ENCODE results near the gene DNAJB2.
"Not testable (repeated sequence)": the region's sequence is repeated elsewhere in the genome, so short reads cannot be mapped to it uniquely, and the experiment has no call there.

DNAJB2 gene

DNA sequence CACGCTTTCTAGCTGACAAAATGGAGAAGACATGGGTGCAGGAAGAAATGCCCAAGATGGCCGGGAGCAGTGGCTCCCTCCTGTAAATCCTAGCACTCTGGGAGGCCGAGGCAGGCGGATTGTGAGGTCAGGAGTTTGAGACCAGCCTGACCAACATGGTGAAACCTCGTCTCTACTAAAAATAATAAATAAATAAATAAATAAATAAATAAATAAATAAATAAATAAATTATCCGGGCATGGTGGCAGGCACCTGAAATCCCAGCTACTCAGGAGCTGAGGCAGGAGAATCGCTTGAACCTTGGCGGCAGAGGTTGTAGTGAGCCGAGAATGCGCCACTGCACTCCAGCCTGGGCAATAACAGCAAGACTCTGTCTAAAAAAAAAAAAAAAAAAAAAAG lies 20.2 kb upstream of the DNAJB2 start:
- DNase-seq (ENCODE audit: low read depth in 2 of 2) = not testable (repeated sequence)

DNA sequence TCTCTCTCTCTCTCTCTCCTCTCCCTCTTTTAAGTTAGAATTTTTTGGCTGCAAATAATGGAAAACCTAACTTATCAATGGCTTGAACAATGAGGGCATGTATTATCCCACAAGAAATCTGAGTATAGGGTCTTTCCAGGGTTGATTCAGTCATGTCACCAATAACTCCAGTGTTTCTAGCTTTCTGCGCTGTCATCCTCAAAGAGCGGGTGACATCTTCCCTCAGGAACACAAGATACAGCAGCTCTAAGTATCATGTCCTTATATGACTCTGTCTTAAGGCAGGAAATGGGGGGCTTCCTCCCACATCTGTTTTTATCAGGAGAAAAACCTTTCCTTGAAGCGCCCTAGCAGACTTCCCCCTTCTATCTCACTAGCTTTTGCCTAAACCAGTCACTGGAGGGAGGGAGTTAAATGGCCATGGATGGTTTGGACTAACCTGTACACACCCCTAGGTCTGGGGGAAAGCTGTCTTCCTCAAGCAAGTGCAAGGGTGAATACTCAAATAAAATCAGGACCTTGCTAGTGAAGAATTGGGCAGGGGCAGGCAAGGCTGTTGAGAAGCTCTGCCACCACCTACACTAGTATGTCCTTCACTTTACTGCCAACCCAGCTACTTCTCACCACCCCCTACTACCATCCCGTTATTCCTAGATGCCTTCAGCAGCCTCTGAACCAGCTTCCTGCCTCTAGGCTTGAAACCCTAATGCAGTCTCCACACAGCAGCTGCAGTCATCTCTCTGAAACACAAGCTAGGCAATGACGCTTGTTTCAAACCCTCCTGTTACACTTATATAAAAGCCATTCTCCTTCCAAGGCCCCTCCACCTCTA lies 17.9 kb upstream of the DNAJB2 start:
- no peak for DNase-seq (ENCODE audit: low read depth in 2 of 2)

DNA sequence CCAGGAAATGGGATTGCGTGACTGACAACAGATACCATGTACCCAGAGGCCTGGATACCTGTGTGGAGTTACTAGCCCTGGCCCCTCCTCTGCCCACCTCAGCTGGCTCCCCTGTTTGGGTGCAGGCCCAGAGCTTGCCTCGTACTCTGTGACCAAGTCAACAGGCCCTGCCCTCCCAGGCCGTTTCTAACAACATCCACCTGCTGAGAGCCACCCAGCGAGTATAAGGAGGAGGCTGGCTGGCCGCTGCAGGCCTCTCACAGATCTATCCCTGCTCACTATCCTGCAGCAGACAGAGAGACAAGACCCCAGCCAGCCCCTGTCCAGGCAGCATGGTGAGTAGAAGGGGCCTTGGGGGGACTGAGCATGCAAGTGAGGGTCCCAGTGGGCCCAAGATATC lies 12.9 kb upstream of the DNAJB2 start:
- DNase-seq (ENCODE audit: low read depth in 2 of 2) = no peak

DNA sequence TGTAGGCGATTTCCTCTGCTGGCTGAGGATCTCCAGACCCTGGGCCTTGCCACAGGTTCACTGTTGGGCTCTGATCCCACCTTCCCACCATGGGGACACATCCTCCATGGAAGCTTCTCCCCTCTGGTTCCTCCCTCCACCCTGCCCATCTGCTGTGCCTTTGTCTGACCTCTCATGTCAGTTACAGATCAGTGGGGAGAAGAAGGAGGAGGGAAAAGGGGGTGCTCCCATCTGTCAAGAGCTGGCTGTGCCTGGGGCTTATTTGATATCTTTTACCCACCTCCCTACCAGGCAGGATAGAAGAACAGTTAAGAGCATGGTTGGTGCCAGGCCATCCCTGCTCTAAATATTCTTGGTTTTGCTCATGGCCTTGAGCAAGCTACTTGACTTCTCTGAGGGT lies 12.3 kb upstream of the DNAJB2 start:
- DNase-seq (ENCODE audit: low read depth in 2 of 2) = no peak

DNA sequence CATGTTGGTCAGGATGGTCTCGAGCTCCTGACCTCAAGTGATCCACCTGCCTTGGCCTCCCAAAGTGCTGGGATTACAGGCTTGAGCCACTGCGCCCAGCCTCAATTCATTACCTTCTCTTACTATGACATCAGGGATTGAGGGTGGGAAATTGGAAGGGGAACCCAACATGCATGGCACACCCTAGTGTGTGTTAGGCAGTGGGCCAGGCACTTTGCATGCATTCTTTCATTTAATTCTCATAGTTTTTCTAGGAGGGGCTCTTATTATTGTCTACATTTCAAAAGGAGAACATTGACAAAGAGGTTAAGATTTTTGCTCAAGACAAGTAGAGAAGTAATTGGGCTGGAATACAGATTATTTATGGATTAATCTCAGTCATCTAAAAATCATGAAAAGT lies 10.9 kb upstream of the DNAJB2 start:
- DNase-seq (ENCODE audit: low read depth in 2 of 2) = no peak

DNA sequence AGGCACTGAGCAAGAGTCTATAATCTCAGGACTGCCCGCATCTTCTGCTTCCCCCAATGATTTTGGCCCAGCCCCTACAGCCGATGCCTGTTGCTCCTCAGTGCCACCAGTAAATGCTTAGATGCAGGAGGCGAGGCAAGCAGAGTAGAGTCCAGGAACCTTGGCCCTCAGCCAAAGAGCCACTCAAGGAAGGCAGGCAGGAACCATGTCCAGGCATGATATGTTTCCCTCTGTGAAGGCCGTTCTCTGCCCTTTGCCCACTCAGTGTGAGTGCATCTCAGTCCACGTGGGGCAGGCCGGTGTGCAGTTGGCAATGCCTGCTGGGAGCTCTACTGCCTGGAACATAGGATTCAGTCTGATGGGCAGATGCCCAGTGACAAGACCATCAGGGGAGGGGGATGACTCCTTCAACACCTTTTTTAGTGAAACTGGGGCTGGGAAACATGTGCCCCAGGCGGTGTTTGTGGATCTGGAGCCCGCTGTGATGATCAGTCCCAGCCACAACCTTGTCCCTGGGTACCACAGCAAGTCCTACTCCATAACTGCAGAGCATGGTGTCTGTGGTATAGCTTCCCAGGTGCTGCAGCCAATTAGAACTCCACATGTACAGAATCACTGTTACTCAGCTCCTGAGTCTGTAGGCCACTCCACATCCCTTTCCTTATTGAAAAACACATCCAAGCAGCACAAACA lies 9.7 kb upstream of the DNAJB2 start:
- DNase-seq (ENCODE audit: low read depth in 2 of 2) = no peak

DNA sequence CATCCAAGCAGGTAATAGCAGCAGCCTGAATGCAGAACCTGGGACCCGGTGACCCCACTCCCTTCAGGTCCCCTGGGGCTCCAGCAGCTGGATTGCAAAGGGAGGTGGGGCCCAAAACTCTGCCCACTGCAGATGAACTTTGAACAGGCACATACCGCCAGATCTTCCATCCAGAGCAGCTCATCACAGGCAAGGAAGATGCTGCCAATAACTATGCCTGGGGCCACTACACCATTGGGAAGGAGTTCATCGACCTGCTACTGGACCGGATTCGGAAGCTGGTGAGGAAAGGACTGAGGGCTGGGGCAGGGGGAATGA lies 9.2 kb upstream of the DNAJB2 start:
- no peak for DNase-seq (ENCODE audit: low read depth in 2 of 2)

DNA sequence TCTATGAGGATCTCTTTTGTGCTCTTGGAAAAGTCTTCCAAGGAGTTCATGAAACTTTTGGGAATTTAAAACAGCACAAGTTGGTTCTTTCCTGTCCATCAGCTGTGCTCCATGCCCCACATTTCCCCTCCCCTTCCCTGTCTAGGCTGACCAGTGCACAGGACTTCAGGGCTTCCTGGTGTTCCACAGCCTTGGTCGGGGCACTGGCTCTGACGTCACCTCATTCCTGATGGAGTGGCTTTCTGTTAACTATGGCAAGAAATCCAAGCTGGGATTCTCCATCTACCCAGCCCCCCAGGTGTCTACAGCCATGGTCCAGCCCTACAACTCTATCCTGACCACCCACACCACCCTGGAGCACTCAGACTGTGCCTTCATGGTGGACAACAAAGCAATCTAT lies 8.1 kb upstream of the DNAJB2 start:
- DNase-seq (ENCODE audit: low read depth in 2 of 2) = no peak

DNA sequence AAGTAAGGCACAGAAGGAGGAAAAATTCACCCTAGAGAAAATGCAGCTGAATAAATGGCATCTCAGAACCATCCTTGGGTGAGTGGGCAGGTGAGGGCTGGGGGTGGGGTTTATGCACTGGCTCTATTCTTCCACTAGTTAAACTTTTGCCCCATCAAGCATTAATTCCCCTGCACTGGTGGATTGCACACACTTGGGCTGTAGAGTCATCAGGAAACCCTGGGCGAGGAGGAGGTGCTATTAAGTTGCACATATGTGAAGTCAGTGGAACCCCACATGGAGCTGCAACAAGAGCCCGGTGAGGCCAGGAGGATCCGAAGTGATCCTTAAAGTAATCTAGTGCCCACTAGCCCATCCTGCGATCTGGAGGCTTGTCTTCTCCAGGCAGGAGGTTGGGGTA lies 6.8 kb upstream of the DNAJB2 start:
- no peak for DNase-seq (ENCODE audit: low read depth in 2 of 2)

DNA sequence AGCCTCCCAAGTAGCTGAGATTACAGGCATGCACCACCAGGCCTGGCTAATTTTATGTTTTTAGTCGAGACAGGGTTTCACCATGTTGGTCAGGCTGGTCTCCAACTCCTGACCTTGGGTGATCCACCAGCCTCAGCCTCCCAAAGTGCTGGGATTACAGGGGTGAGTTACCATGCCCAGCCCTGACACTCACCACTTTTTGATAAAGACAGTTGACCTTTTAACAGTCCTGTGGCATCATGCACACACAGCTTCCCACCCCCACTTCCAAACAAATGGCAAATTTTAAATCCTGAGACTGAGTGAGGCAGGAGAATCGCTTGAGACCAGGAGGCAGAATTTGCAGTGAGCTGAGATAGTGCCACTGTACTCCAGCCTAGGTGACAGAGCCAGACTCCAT lies 6.2 kb upstream of the DNAJB2 start:
- DNase-seq (ENCODE audit: low read depth in 2 of 2) = no peak

DNA sequence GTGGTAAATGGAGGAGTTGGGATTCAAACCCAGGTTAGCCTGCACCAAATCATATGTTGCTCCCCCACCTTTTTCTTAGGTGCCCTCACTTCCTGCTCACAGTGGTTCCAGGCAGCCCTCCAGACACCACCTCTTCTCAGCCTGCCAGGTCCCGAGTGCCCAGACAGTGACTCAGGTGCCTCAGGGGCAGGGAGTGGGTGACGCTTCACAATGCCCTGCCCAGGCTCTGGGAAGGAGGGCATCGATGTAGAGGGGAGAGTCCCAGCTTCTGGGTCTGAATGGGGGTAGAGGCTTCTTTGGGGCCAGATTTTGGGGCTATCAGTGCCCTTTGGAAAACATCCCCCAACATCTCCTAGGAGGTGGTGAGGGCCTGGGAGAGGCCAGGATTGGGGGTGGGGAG lies 5.2 kb upstream of the DNAJB2 start:
- no peak for DNase-seq (ENCODE audit: low read depth in 2 of 2)

DNA sequence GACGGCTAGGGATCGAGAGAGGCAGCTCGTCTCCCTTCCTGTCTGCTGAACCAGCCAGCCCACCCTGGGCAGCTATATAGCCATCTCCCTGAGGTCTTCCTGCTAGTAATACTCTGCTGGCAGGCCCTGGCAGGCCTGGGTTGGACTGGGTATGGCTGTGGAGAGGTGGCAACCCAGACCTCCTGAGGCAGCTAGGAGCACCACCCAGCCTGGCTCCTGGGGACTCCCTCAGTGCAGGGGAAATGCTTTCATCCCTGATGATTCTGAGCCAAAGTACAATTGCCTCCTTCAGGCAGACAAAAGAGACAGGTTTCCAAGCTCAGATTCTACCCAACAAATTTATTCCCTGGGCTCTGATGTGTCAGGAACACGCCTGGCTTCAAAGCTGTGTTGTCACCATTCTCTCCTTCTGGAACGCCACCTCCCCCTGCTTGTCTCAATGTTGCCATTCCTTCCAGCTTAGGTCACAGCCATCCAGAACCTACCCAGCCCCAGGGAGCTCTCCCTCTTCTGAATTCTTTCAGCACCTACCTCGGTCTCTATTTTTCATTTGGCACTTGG lies 4.7 kb upstream of the DNAJB2 start:
- DNase-seq (ENCODE audit: low read depth in 2 of 2) = no peak

DNA sequence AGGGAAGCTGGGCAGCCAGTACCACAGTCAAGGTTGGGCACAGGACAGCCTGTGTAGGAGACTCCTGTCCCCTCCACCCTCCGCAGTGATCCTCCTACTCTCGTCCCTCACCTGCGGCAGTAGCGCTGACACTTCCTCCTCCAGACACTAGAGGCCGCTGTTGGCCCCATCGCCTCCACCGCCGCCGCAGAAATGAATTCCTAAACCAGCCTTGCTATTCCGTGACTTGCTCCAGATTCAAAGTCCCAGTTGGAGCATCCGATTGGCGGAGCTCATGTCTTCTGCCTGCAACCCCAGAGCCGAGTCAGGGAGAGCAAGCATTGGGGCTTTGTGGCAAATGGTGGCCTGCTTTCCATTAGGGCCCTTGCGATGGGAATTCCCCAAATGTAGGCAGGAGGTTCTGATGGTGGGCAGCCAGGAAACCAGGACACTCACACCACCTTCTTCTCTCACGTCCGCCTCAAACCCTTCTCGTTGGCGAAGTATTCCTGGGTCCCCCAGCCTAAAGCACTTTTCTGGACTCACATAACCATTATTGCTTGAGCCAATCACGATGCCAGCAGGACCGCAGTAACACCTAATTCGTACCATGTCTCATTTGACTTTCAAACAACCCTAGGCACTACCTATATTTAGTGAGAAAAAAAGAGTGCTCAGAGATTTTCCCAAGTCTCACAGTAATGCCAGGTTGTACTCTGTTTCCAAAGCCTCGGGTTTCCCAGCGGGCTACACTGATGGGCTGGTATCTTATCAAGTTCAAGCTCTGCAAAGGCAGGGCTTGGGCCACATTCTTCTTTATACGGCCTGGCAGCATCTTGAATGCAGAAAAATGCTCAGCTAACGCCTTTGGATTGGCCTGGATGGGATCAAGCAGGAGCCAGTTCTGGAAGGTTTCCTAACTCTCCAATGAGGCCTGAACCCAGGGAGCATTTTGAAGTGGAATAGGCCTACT lies 1.2 kb upstream of the DNAJB2 start:
- peak; percentile 47 to 55 for DNase-seq (ENCODE audit: low read depth in 2 of 2)

DNA sequence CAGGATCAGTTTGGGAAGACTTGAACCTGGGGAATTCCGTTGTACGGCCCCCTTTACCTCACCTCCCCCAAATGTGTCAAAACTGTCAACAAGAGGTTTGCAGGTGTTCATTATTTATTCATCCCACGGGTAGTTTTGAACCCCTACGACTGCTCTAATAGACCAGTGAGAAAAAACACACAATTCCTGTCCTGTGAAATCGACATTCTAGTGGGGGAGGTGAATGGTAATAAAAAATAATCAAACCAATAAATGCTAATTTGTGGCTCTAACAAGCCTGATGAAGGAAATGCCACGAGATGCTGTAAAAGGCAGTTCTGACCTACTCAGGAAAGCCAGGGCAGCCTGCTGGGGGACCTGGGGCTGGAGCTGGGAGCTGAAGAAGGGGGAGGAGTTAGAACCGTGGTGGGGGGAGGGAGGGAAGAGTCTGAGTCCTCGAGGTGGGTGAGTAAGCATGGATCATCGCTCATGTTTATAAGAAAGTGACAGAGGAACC lies 463 bp upstream of the DNAJB2 start:
- no peak for DNase-seq (ENCODE audit: low read depth in 2 of 2)

DNA sequence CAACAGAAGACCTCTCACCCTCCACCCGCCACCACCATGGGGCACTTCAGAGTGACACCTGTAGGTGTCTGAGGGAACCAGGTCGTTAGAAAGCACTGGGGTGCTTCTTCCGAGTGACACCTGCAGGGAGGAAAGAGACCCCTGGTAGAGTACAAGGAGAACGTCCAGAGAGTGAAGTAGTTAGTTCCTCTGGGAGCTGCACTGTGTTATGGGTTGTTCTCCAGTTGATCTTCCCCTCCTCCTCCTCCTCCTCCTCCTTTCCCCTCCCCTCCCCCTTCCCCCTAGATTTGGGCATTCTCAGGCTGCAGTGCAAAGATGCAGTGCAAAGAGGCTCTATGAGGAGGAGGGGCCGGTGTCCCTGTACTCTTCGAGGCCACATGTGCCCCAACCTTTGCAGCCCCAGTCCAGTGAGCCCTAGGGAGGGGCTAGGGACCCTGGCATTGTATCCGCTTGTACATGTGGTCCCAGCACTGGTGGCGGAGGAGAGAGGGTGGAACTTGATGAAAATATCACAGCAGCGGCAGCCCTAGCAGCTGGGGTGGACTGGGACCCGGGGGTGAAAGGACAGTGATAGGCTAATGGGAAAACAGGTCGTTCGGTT lies 850 bp downstream of the DNAJB2 start:
- no peak for DNase-seq (ENCODE audit: low read depth in 2 of 2)

DNA sequence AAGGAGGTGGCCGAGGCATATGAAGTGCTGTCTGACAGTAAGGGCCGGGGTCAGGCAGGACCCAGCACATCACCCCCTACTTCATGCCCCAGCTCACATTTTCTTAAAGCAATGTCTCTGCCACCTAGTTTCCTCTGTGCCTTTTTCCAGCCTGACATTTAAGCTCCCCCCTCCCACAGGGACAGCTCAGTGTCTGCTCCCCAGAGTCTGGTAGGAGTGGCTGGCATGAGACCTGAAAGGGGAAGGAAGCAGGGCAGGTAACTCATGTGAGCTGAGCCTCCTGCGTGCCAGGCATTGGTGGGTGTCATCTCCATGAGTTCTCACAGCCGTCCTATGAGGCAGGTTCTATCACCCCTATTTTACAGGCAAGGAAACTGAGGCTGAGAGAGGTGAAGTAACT lies 1.5 kb downstream of the DNAJB2 start:
- DNase-seq (ENCODE audit: low read depth in 2 of 2) = no peak

DNA sequence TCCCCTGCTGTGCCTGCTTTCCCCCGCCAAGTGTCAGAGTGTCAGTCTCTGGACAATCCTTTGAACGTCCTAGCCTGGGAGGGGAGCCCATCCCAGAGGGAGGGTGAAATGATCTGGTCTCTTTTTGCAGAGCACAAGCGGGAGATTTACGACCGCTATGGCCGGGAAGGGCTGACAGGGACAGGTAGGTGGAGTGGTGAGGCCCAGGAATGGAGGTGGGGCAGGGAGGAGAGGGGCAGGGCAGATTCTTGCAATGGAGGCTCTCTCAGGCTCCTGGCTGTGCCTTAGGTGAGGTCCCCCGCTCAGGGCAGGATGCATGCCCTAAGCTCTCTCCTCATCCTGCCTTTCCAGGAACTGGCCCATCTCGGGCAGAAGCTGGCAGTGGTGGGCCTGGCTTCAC lies 2.4 kb downstream of the DNAJB2 start:
- DNase-seq (ENCODE audit: low read depth in 2 of 2) = no peak

DNA sequence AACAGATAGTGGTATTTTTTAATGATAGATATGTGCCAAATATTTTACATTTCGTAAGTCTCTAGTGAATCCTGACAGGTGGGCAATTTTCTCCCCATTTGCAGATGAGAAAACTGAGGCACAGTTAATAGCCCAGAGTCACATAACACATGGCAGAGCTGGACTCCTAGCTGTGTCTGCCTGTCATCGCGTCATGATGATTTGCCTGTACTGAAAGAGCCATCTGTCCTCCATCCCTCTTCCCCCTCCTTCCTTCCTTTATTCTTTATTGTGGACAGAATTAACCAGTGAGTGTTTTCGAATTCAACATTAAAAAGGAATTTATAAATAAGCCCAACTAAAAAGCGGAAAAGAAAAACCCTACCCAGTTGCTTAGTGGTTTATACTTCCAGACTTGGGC lies 3.2 kb downstream of the DNAJB2 start:
- no peak for DNase-seq (ENCODE audit: low read depth in 2 of 2)

DNA sequence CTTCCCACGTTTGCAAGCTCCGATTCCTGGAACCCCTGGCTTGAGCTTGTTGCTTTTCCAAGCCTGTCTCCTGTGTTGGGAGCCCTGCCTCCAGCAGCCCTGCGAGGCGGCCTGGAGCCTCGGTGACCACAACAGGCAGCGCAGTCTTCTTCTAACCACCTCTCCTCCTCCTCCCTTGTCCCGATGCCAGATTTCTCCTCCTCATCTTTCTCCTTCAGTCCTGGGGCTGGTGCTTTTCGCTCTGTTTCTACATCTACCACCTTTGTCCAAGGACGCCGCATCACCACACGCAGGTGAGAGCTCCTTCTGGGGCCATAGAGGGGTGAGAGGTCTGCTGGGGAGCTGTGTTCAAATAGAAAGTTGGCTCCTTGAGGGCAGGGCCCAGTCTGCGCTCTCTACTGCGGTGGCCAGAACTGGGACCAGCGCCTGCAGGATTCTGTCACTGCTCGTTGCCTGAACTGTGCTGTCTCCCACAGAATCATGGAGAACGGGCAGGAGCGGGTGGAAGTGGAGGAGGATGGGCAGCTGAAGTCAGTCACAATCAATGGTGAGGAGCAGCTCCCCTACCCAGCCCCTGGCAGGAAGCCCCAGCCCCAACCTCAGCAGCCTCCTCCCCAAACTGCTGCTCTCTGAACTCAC lies 3.9 kb downstream of the DNAJB2 start:
- no peak for DNase-seq (ENCODE audit: low read depth in 2 of 2)

DNA sequence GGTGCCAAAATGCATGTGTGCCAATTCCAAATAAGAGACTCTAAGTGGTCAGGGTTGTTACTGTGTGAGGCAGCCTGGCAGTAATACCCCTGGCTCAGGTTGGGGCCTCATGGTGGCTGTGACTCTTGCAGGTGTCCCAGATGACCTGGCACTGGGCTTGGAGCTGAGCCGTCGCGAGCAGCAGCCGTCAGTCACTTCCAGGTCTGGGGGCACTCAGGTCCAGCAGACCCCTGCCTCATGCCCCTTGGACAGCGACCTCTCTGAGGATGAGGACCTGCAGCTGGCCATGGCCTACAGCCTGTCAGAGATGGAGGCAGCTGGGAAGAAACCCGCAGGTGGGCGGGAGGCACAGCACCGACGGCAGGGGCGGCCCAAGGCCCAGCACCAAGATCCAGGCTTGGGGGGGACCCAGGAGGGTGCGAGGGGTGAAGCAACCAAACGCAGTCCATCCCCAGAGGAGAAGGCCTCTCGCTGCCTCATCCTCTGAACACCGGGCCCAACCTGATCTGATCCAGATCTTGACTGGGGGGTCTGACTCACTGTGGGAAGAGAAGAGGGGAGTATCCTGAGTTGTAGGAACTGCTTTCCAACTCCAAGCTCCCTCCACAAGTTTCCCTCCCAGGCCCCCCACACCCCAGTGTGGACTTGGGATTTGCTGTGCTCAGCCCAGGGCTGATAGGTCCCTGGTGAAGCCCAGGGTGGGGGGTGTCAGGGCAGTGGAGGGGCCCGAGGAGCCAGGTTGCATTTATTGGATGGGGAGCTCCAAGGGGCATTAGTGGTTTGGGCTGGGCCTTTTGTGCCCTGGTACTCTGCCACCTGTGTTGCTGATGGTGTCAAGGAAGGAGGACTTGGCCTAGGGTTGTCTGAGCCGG lies 5.6 kb downstream of the DNAJB2 start:
- DNase-seq (ENCODE audit: low read depth in 2 of 2) = no peak
